H9 (cell line): ENCODE measurements around the gene KRTAP19-2. TPM values are rescaled to one million over a fixed set of nuclear protein-coding genes. Genes with fewer than 3 reads are reported as not detected.

Source experiments
- DNase-seq: peaks from one replicate; pipeline ENCODE4 v3.0.0-alpha.2; 2017
- H2AFZ ChIP-seq: one replicate; pipeline ENCODE4 v1.6.1; 2013; ENCODE audit warnings: mild to moderate bottlenecking, low read length, control low read depth, moderate library complexity
- H2AK5ac ChIP-seq: 2 replicates; pipeline ENCODE4 v1.6.1; 2013; ENCODE audit warnings: low read length, control low read depth, mixed read lengths; ENCODE audit not compliant: insufficient read length
- H2BK120ac ChIP-seq: one replicate; pipeline ENCODE4 v1.6.1; 2013; ENCODE audit warnings: low read depth, mild to moderate bottlenecking, low read length, control low read depth, inconsistent platforms; ENCODE audit not compliant: poor library complexity, severe bottlenecking
- H2BK12ac ChIP-seq: 2 replicates; pipeline ENCODE4 v1.6.1; 2013; ENCODE audit warnings: low read length, control low read depth, mixed read lengths, low read depth; ENCODE audit not compliant: insufficient read length
- H2BK15ac ChIP-seq: 2 replicates; pipeline ENCODE4 v1.6.1; 2013; ENCODE audit warnings: low read depth, low read length, control low read depth
- H2BK20ac ChIP-seq: one replicate; pipeline ENCODE4 v1.6.1; 2013; ENCODE audit warnings: low read depth, mild to moderate bottlenecking, low read length, control low read depth, inconsistent platforms; ENCODE audit not compliant: poor library complexity, severe bottlenecking
- H2BK5ac ChIP-seq: 2 replicates; pipeline ENCODE4 v1.6.1; 2013; ENCODE audit warnings: low read length, control low read depth, mixed read lengths; ENCODE audit not compliant: insufficient read length
- H3K14ac ChIP-seq: 2 replicates; pipeline ENCODE4 v1.6.1; 2013; ENCODE audit warnings: low read length, control low read depth; ENCODE audit not compliant: insufficient read depth
- H3K18ac ChIP-seq: 2 replicates; pipeline ENCODE4 v1.6.1; 2013; ENCODE audit warnings: low read depth, mild to moderate bottlenecking, mixed read lengths, low read length, control low read depth; ENCODE audit not compliant: insufficient read length
- H3K23ac ChIP-seq: 2 replicates; pipeline ENCODE4 v1.6.1; 2013; ENCODE audit warnings: low read length, control low read depth, mixed read lengths, low read depth; ENCODE audit not compliant: insufficient read length
- H3K23me2 ChIP-seq: 2 replicates; pipeline ENCODE4 v1.6.1; 2013; ENCODE audit warnings: low read depth, mild to moderate bottlenecking, mixed read lengths, low read length, control low read depth; ENCODE audit not compliant: insufficient read length, poor library complexity, severe bottlenecking
- H3K27ac ChIP-seq: 2 replicates; pipeline ENCODE4 v1.5.1; 2013; ENCODE audit warnings: low read length, control low read depth, mixed read lengths, low read depth; ENCODE audit not compliant: insufficient read length
- H3K27me3 ChIP-seq: 2 replicates; pipeline ENCODE4 v1.6.1; 2013; ENCODE audit warnings: low read length, control low read depth, inconsistent platforms; ENCODE audit not compliant: insufficient read depth
- H3K4ac ChIP-seq: 2 replicates; pipeline ENCODE4 v1.6.1; 2013; ENCODE audit warnings: low read depth, mild to moderate bottlenecking, control low read depth, inconsistent platforms, low read length, moderate library complexity
- H3K4me1 ChIP-seq: 2 replicates; pipeline ENCODE4 v1.6.1; 2013; ENCODE audit warnings: low read length, control low read depth, inconsistent platforms; ENCODE audit not compliant: insufficient read depth
- H3K4me2 ChIP-seq: 2 replicates; pipeline ENCODE4 v1.6.1; 2013; ENCODE audit warnings: low read length, control low read depth, mixed read lengths; ENCODE audit not compliant: insufficient read length, insufficient read depth
- H3K56ac ChIP-seq: 2 replicates; pipeline ENCODE4 v1.6.1; 2013; ENCODE audit warnings: low read depth, mild to moderate bottlenecking, mixed read lengths, low read length, control low read depth; ENCODE audit not compliant: insufficient read length
- H3K79me1 ChIP-seq: 2 replicates; pipeline ENCODE4 v1.6.1; 2013; ENCODE audit warnings: low read depth, mild to moderate bottlenecking, moderate library complexity, low read length, control low read depth, inconsistent platforms; ENCODE audit not compliant: insufficient read depth, poor library complexity, severe bottlenecking
- H3K79me2 ChIP-seq: 2 replicates; pipeline ENCODE4 v1.6.1; 2013; ENCODE audit warnings: low read length, control low read depth, inconsistent platforms; ENCODE audit not compliant: insufficient read depth
- H3K9ac ChIP-seq: 2 replicates; pipeline ENCODE4 v1.6.1; 2013; ENCODE audit warnings: low read length, control low read depth, mixed read lengths; ENCODE audit not compliant: insufficient read length; ENCODE audit errors: extremely low read depth
- H3K9me3 ChIP-seq: one replicate; pipeline ENCODE4 v1.6.1; 2013; ENCODE audit warnings: low read depth, low read length, inconsistent platforms; ENCODE audit not compliant: control insufficient read depth
- H3T11ph ChIP-seq: one replicate; pipeline ENCODE4 v1.6.1; 2013; ENCODE audit warnings: mild to moderate bottlenecking, low read length, control low read depth, inconsistent platforms
- H4K20me1 ChIP-seq: one replicate; pipeline ENCODE4 v1.6.1; 2013; ENCODE audit not compliant: control insufficient read depth, insufficient read length, insufficient read depth
- H4K5ac ChIP-seq: 2 replicates; pipeline ENCODE4 v1.6.1; 2013; ENCODE audit warnings: low read depth, mild to moderate bottlenecking, mixed read lengths, low read length, control low read depth; ENCODE audit not compliant: insufficient read length
- H4K8ac ChIP-seq: replicated peaks from 2 replicates; pipeline ENCODE4 v1.6.1; 2013; ENCODE audit warnings: low read length, control low read depth, mixed read lengths, low read depth; ENCODE audit not compliant: insufficient read length
- H4K91ac ChIP-seq: 2 replicates; pipeline ENCODE4 v1.6.1; 2013; ENCODE audit warnings: low read depth, mild to moderate bottlenecking, moderate library complexity, mixed read lengths, low read length, control low read depth; ENCODE audit not compliant: insufficient read length
- H3K27ac Mint-ChIP-seq, 3 experiments: 2 replicates in 2 of 3; 3 replicates in 1 of 3; pipeline ENCODE4 v1.8.0; 2020 to 2021; ENCODE audit warnings: mixed read lengths in 3 of 3, mild to moderate bottlenecking in 1 of 3, moderate library complexity in 1 of 3
- H3K27me3 Mint-ChIP-seq: 2 replicates; pipeline ENCODE4 v1.8.0; 2021; ENCODE audit warnings: low read depth, mild to moderate bottlenecking, moderate library complexity, mixed read lengths
- H3K36me3 Mint-ChIP-seq, 3 experiments: 2 replicates in 2 of 3; 3 replicates in 1 of 3; pipeline ENCODE4 v1.8.0; 2020 to 2021; ENCODE audit warnings: low read depth in 3 of 3, mixed read lengths in 3 of 3; ENCODE audit not compliant: insufficient read depth in 1 of 3
- H3K4me1 Mint-ChIP-seq, 2 experiments: 2 replicates each; pipeline ENCODE4 v1.8.0; 2020; ENCODE audit warnings: mixed read lengths in 2 of 2
- H3K4me3 Mint-ChIP-seq, 2 experiments: 2 replicates in 1 of 2; 3 replicates in 1 of 2; pipeline ENCODE4 v1.8.0; 2020 to 2021; ENCODE audit warnings: mild to moderate bottlenecking in 2 of 2, mixed read lengths in 2 of 2, moderate library complexity in 1 of 2
- H3K9me3 Mint-ChIP-seq, 2 experiments: 2 replicates in 1 of 2; 3 replicates in 1 of 2; pipeline ENCODE4 v1.8.0; 2020; ENCODE audit warnings: mild to moderate bottlenecking in 2 of 2, mixed read lengths in 2 of 2, moderate library complexity in 1 of 2
- CTCF ChIP-seq: fragments of 200-600 bp; sonication (generic); conservative IDR thresholded peaks from 3 replicates; pipeline ENCODE4 v1.8.0; 2021; ENCODE audit warnings: antibody characterized with exemption, mild to moderate bottlenecking
- WGBS: extraction: QIAGEN DNeasy Blood & Tissue Kit; methylation state at CpG from one replicate; pipeline ENCODE4 v1.1.7; 2013; ENCODE audit warnings: missing lambda C conversion rate, low lambda C conversion rate, mixed read lengths; ENCODE audit not compliant: insufficient read length; ENCODE audit errors: extremely low coverage; 5-methylcytosine and 5-hydroxymethylcytosine counted together
- total RNA-seq: library from RNA; stranded (reverse); gene quantifications from 2 replicates; pipeline ENCODE4 v1.2.1, GENCODE V29; 2021

Gene KRTAP19-2
- total RNA-seq, 1 experiment from 2014 or later: not detected

GRCh38 chr21:30491963-30492428 is 4.8 kb upstream of the KRTAP19-2 start, which contains the start of gene KRTAP19-3:
Gene KRTAP19-3, minus strand, starts transcription at chr21:30492013. Its CDS starts 56 bp downstream, at chr21:30491957.
- no peak within 1 kb of the TSS for H2BK20ac ChIP-seq
- H3K27me3 ChIP-seq: no peaks in the 10 kb centered on the region
- no peak within 1 kb of the TSS for H3K23ac ChIP-seq
- H3K79me2 ChIP-seq: no peaks in the 10 kb centered on the region
- no peaks in the 10 kb centered on the region for H3K9me3 ChIP-seq
- H3K4me1 ChIP-seq: no peaks in the 10 kb centered on the region
- H4K8ac ChIP-seq: no peak within 1 kb of the TSS
- H2BK5ac ChIP-seq: no peak within 1 kb of the TSS
- no peak within 1 kb of the TSS for H4K5ac ChIP-seq
- H2AFZ ChIP-seq: no peak within 1 kb of the TSS
- no peak within 1 kb of the TSS for H3K4me2 ChIP-seq
- H3T11ph ChIP-seq: no peak within 1 kb of the TSS
- H4K91ac ChIP-seq: no peak within 1 kb of the TSS
- H3K56ac ChIP-seq: no peak within 1 kb of the TSS
- Mint-ChIP-seq H3K27ac (no peak within 1 kb of the TSS), H3K4me1 (no peaks in the 10 kb centered on the region), H3K27me3 (no peaks in the 10 kb centered on the region; the same call in 1 of the 2 replicates), H3K36me3 (peaks cover 2 to 19% (median 6%) of the 10 kb centered on the region in 3 experiments; a peak in 5 of 7 replicates), H3K4me3 (no peak within 1 kb of the TSS), H3K9me3 (peaks cover 17 to 26% of the 10 kb centered on the region in 2 experiments)
- H3K27ac ChIP-seq: no peak within 1 kb of the TSS
- H2BK15ac ChIP-seq: no peak within 1 kb of the TSS
- TF ChIP-seq CTCF: no peak
- no peak within 1 kb of the TSS for H3K14ac ChIP-seq
- no peak within 1 kb of the TSS for H2BK120ac ChIP-seq
- no peak within 1 kb of the TSS for H2BK12ac ChIP-seq
- H3K4ac ChIP-seq: no peak within 1 kb of the TSS
- H3K9ac ChIP-seq: no peak within 1 kb of the TSS
- WGBS: no CpG with 5 or more reads among the region's 2 CpGs
- no peaks in the 10 kb centered on the region for H4K20me1 ChIP-seq
- H2AK5ac ChIP-seq: no peak within 1 kb of the TSS
- H3K79me1 ChIP-seq: no peaks in the 10 kb centered on the region
- no peak within 1 kb of the TSS for H3K18ac ChIP-seq
- DNase-seq: no peak
- no peaks in the 10 kb centered on the region for H3K23me2 ChIP-seq
